Bronchial epithelial cell (primary cell): ENCODE results near the gene SEMA4D. TPM values are rescaled to one million over a fixed set of nuclear protein-coding genes. Genes with fewer than 3 reads are reported as not detected.

Experiments used
- DNase-seq: peaks from one replicate; pipeline ENCODE4 v3.0.0-alpha.2; 2010; ENCODE audit warnings: low read depth
- FAIRE-seq: peaks from 2 replicates; lab custom pipeline; 2011; peaks lifted over from hg19 to GRCh38; lab: Jason Lieb, UNC
- H3K27me3 ChIP-seq: 2 replicates; pipeline ENCODE4 v1.5.1; 2011; ENCODE audit warnings: low read length; ENCODE audit not compliant: control insufficient read depth, insufficient read depth
- H3K36me3 ChIP-seq: 2 replicates; pipeline ENCODE4 v1.5.1; 2011; ENCODE audit warnings: low read length; ENCODE audit not compliant: control insufficient read depth, insufficient read depth
- H3K4me3 ChIP-seq: 2 replicates; pipeline ENCODE4 v1.5.1; 2011; ENCODE audit warnings: mild to moderate bottlenecking, low read depth, low read length, control low read depth
- CTCF ChIP-seq: IDR thresholded peaks from 2 replicates; pipeline ENCODE4 v1.5.1; 2011; ENCODE audit warnings: mild to moderate bottlenecking, moderate library complexity, low read length, control low read depth, inconsistent platforms; ENCODE audit not compliant: insufficient read depth, severe bottlenecking
- total RNA-seq: library from RNA; depleted of rRNA; stranded (reverse); fragments of >200 nt; gene quantifications from 2 replicates; pipeline ENCODE4 v1.2.1, GENCODE V29; 2014

SEMA4D gene
- total RNA-seq, 1 donor from 2014 or later: 1.8 TPM

- FAIRE-seq (no peak), DNase-seq (no peak)
- Histone ChIP-seq H3K4me3 (peak overlapping the region; percentile 68), H3K27me3 (no peaks in the 10 kb centered on the region), H3K36me3 (no peaks in the 10 kb centered on the region)
- TF ChIP-seq CTCF: no peak
Observed at GRCh38 chr9:89319015-89319905, 178.7 kb downstream of the SEMA4D start.

GRCh38 chr9:89318123-89319014 is 179.5 kb downstream of the SEMA4D start, which contains the start of gene SECISBP2:
TSS of gene SECISBP2 (plus strand) at chr9:89318500. CDS start at chr9:89318577, 77 bp downstream.
- H3K36me3 ChIP-seq: no peaks in the 10 kb centered on the region
- FAIRE-seq (no peak), DNase-seq (peak; percentile 84)
- peak within 1 kb of the TSS; percentile 68 for H3K4me3 ChIP-seq
- H3K27me3 ChIP-seq: no peaks in the 10 kb centered on the region
- peak; percentile 73 for TF ChIP-seq CTCF

DNA sequence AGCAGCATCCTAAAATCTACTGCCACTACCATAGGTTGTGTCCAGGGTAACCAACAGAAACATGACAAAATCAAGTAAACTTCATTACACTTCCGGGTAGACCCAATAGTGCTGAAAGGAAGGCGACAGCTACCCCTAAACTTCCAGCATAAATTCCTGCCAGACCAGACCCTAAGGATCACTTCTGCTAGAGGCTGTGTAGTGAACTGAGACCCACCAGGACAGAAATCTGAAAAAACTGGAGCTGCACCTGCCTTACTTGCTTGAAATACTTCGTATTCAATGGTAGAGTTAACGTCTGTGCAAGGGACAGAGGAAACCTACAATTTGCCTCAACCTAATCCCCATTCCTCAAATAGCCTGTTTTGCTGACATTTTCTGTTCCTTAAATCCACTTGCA is 180.6 kb downstream of the SEMA4D start:
- Histone ChIP-seq H3K36me3 (no peaks in the 10 kb centered on the region), H3K27me3 (no peaks in the 10 kb centered on the region), H3K4me3 (no peak overlapping the region)
- FAIRE-seq (no peak), DNase-seq (no peak)
- TF ChIP-seq CTCF: no peak

- Histone ChIP-seq H3K36me3 (no peaks in the 10 kb centered on the region), H3K27me3 (no peaks in the 10 kb centered on the region), H3K4me3 (no peak overlapping the region)
- FAIRE-seq (no peak), DNase-seq (no peak)
- TF ChIP-seq CTCF: no peak
Observed at GRCh38 chr9:89315482-89315881, 182.4 kb downstream of the SEMA4D start.

- H3K36me3 ChIP-seq: no peaks in the 10 kb centered on the region
- H3K4me3 ChIP-seq: no peak overlapping the region
- DNase-seq (peak; percentile 8), FAIRE-seq (no peak)
- no peaks in the 10 kb centered on the region for H3K27me3 ChIP-seq
- no peak for TF ChIP-seq CTCF
Observed at GRCh38 chr9:89314955-89315354, 183.0 kb downstream of the SEMA4D start.
